ENCODE results near the gene STN1. TPM values are rescaled to one million over a fixed set of nuclear protein-coding genes. Genes with fewer than 3 reads are reported as not detected.
A peak's percentile ranks its signal among the peaks of the same experiment; 100 is the strongest.

STN1 gene
- total RNA-seq, 2 donors from 2014 or later, result 5.9 to 32.2 TPM

DNA sequence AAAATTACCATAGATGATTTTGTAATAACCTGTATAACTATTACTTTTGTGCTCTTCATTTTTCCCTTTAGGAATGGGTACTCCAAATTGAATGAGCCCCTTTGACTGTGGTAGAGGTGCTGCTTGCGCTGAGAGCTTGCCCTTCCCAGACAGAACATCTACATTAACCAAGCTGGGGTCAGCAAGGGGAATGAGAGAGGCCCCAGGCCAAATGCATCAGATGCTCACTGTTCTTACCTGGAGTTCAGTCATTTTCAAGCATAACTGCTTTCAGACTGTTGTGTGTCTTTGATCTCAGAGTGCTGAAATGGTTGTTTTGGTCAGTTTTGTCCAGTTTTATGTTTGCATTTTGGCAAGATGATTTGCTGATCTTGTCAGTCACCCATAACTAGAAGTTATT is 7.6 kb upstream of the STN1 start:
- TF ChIP-seq CTCF (IDR thresholded peaks at IDR 0.05), result no peak
- Histone ChIP-seq H3K4me1 (peaks cover 32% of the 10 kb centered on the region), H3K27me3 (no peaks in the 10 kb centered on the region), H3K27ac (no peak overlapping the region), H3K4me3 (no peak overlapping the region), H3K36me3 (replicated peaks in 1 of 2; ENCODE audit: insufficient read depth in 1 of 2, low read depth in 2 of 2) (no peaks in the 10 kb centered on the region), H3K9me3 (no peaks in the 10 kb centered on the region)
- ATAC-seq (no peak), DNase-seq (no peak)
- WGBS, 2 donors, result 88 to 91% methylated on average over 1 of the region's 1 CpG
- intact Hi-C loops (cut with DNase I), result no loop called here

GRCh38 chr10:103923502-103923901 is 5.5 kb upstream of the STN1 start:
- 12 to 17% methylated on average over 2 to 3 of the region's 3 CpGs for WGBS, 2 donors
- Histone ChIP-seq H3K36me3 (replicated peaks in 1 of 2; ENCODE audit: insufficient read depth in 1 of 2, low read depth in 2 of 2) (no peaks in the 10 kb centered on the region), H3K4me3 (no peak overlapping the region), H3K27me3 (no peaks in the 10 kb centered on the region), H3K4me1 (peaks cover 33% of the 10 kb centered on the region), H3K9me3 (no peaks in the 10 kb centered on the region), H3K27ac (peak overlapping the region; percentile 32 to 84 (median 64))
- intact Hi-C loops (cut with DNase I), result no loop called here
- peak; percentile 76 for ATAC-seq
- TF ChIP-seq CTCF (IDR thresholded peaks at IDR 0.05) (no peak), POLR2A (IDR thresholded peaks at IDR 0.05) (no peak)
- DNase-seq, result peak; percentile 16 to 64 (median 31)

DNA sequence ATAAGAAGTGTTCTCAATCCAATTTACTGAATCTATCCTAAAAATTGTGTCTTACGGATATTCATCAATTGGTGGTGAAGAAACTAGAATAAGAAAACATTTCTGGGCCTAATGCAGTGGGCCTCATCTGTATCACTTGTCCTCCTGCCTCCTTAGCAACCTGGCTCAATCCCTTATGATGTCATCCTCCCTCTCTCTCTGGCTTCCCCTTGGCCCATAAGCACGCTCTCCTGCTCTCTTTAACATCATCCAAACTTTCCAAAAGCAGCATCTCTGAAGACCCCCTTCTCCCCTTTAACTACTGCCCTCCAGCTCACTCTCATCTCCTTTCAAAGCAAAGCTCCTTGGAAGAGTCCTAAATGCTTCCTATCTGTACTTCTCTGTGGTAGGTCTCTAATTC is 4.7 kb upstream of the STN1 start:
- TF ChIP-seq CTCF (IDR thresholded peaks at IDR 0.05), result no peak
- no peak for TF ChIP-seq POLR2A (IDR thresholded peaks at IDR 0.05)
- no peaks in the 10 kb centered on the region for H3K9me3 ChIP-seq
- H3K4me1 ChIP-seq, result peaks cover 34% of the 10 kb centered on the region
- DNase-seq (no peak), ATAC-seq (no peak)
- peak overlapping the region in 3 of 4 donors; percentile 55 to 84 (median 73) for H3K27ac ChIP-seq
- intact Hi-C loops (cut with DNase I), result no loop called here
- 94 to 95% methylated on average over 2 of the region's 2 CpGs for WGBS, 2 donors
- no peaks in the 10 kb centered on the region for H3K36me3 ChIP-seq (replicated peaks in 1 of 2; ENCODE audit: insufficient read depth in 1 of 2, low read depth in 2 of 2)
- H3K27me3 ChIP-seq, result no peaks in the 10 kb centered on the region
- H3K4me3 ChIP-seq, result no peak overlapping the region

DNA sequence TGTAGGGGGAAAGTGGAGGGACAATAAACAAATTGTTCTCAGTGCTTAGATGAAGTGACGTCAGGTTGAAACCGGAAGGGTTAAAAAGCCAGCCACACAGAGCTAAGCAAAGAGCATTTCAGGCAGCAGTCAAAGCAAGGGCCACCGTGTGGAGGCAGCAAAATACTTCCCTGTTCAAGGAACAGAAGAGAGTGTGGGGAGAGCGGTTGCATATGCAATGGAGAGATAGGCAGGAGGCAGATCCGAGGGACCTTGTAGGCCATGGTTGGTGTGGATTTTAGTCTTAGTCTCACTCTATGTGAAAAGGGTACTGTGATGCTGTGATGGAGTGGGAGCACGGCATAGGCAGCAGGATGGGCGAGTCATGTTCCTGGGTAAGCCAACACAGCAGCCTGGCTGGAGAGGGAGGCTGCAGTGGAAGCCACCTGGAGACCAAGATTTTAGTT is 3.8 kb upstream of the STN1 start:
- Histone ChIP-seq H3K4me3 (no peak overlapping the region), H3K4me1 (peaks cover 41% of the 10 kb centered on the region), H3K27me3 (no peaks in the 10 kb centered on the region), H3K9me3 (no peaks in the 10 kb centered on the region), H3K36me3 (replicated peaks in 1 of 2; ENCODE audit: insufficient read depth in 1 of 2, low read depth in 2 of 2) (no peaks in the 10 kb centered on the region), H3K27ac (peak overlapping the region in 1 of 4 donors; percentile 14)
- TF ChIP-seq POLR2A (IDR thresholded peaks at IDR 0.05) (no peak), CTCF (IDR thresholded peaks at IDR 0.05) (peak in 1 of 7 experiments; percentile 9)
- no peak for ATAC-seq
- DNase-seq, result peak in 1 of 4 donors; percentile 30
- 51 to 55% methylated on average over 7 of the region's 7 CpGs for WGBS, 2 donors
- intact Hi-C loops (cut with DNase I), result no loop called here

GRCh38 chr10:103921248-103921647 is 3.3 kb upstream of the STN1 start:
- no peaks in the 10 kb centered on the region for H3K36me3 ChIP-seq (replicated peaks in 1 of 2; ENCODE audit: insufficient read depth in 1 of 2, low read depth in 2 of 2)
- TF ChIP-seq POLR2A (IDR thresholded peaks at IDR 0.05), result no peak
- TF ChIP-seq CTCF (IDR thresholded peaks at IDR 0.05), result no peak
- no peaks in the 10 kb centered on the region for H3K9me3 ChIP-seq
- DNase-seq (no peak), ATAC-seq (no peak)
- H3K4me3 ChIP-seq, result no peak overlapping the region
- intact Hi-C loops (cut with DNase I), result no loop called here
- 92 to 93% methylated on average over 1 of the region's 1 CpG for WGBS, 2 donors
- no peak overlapping the region for H3K27ac ChIP-seq
- H3K4me1 ChIP-seq, result peaks cover 46% of the 10 kb centered on the region
- H3K27me3 ChIP-seq, result no peaks in the 10 kb centered on the region
